ENCODE data around the gene KCNAB2. TPM values are rescaled to one million over a fixed set of nuclear protein-coding genes. Genes with fewer than 3 reads are reported as not detected.

The KCNAB2 gene
- 4.6 TPM for polyA plus RNA-seq (ENCODE audit: insufficient read length)

- no peak for DNase-seq
These were observed at the start of gene KCNAB2 for GRCh38 chr1:6045561-6045960. Gene KCNAB2 (plus strand): TSS chr1:6045888. CDS start chr1:6051537, 5,649 bp downstream.

DNA sequence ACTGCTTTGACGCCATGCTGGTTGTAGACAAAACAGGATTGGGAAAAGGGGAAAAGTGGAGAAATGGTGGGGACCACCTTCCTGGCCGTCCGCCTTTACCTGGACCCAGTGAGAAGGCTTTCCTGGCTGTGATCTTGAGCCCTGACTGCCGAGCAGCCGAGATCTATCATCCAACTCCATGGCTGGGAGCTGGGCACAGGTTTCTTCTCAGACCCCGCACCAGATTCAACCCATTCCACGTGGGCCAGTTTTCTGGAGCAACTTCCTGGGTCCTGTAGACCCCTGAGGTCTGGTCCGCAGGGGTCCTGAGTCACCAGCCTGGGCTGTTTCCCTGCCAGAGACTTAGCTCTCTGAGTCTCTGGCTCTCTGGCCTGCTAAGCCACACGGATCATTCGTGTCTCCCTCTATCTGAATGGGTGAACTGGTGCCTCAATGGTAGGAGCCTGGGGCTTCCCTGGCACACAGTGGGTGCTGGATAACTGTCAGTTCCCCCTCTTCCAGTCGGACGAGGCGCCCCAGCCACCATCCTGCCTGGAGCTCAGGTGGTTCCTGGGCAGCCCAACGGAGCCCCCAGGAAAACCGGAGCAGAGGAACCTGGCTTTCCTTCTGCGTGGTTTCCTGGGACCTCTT, 48.9 kb upstream of the KCNAB2 start:
- DNase-seq, result no peak

DNA sequence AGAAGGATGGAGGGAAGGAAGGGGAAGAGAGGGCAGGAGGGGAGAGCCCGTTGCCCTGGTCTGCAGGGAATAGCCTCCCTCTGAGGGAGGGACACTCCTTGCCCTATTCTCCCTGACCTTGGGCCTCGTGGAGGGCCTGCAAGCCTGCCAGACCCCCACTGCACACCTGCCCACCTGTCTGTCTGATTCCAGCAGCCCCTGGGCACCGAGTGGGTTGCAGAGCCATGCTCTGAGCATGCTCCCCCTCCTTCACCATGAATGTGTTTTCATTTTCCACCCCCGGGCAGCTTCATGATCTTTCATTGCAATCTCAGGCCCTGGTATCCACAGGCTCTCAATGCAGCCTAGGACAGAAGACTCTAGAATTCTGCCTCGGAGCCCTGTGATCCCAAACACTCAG, 48.4 kb upstream of the KCNAB2 start:
- DNase-seq, result no peak

DNA sequence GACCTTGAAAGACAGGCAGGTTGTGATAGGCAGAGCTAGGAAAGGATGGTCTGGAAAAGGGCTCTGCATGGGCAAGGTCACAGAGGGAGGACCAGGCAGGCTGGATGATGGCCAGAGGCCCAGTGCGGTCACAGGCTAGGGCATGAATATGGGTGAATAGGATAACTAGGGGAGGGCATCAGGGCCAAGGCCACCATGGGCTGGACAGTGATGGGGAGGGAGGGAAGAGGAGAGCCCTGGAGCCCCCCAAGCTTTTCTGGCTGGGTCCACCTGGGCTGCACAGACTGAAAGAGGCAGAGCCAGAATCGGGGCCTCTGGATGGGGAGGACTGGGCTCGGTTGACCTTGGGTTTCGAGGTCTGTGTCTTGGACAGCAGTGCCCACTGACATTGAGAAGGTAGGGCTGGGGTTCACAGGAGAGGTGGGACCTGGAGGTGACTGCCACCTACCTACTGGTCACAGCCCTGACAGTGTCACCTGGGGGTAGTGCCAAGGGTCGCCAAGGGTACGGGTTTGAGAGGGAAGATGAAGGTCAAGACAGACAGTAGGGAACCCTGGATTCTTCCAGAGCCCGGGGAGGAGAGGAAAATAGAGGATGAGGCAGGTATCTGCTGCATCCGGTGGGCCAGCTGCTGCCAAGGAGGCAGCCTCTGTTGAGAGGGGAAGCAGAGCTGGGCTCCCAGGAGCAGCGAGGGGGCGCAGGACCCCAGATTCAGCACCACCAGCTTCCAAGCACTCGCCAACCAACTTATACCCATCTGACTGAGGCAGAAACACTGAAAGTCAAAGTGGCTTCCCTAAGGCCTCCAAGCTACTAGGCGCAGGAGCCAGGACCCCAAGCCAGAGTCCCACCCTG, 47.4 kb upstream of the KCNAB2 start:
- no peak for DNase-seq

GRCh38 chr1:5998906-5999301, 46.8 kb upstream of the KCNAB2 start:
- no peak for DNase-seq

- DNase-seq, result no peak
These were observed 45.8 kb upstream of the KCNAB2 start for GRCh38 chr1:5999711-6000443.

GRCh38 chr1:6000444-6001288, 45.0 kb upstream of the KCNAB2 start:
- no peak for DNase-seq

GRCh38 chr1:6001992-6002576, 43.6 kb upstream of the KCNAB2 start:
- no peak for DNase-seq

GRCh38 chr1:6002714-6003501, 42.8 kb upstream of the KCNAB2 start:
- DNase-seq, result no peak

GRCh38 chr1:6003568-6004411, 41.9 kb upstream of the KCNAB2 start:
- no peak for DNase-seq

- DNase-seq, result no peak
These were observed 41.1 kb upstream of the KCNAB2 start for GRCh38 chr1:6004412-6005123.

DNA sequence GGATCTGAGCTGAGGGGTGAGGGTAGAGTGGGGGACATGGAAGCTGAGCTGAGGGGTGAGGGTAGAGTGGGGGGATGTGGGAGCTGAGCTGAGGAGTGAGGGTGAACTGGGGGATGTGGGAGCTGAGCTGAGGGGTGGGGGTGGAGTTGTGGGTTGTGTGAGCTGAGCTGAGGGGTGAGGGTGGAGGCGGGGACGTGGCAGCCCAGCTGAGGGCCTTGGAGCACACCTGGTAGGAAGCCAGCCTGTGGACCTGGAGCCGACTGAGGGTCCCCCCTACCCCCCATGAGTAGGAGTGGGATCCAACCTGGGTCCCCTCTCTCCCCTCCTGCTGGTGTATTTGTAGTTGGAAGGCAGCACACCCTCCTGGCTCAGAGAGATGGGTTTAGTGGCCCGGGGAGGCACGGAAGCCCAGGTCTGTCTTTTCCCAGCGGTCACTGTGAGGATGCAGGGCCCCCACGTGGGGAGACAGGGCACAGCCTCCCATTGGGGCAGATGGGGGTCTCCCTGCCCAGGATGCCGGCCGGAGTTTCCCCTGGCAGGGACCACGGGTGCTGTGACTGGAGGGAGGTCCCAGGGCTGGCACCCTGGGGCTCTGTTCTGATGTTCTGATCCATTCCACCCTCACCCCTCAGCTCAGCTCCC, 40.3 kb upstream of the KCNAB2 start:
- no peak for DNase-seq

DNA sequence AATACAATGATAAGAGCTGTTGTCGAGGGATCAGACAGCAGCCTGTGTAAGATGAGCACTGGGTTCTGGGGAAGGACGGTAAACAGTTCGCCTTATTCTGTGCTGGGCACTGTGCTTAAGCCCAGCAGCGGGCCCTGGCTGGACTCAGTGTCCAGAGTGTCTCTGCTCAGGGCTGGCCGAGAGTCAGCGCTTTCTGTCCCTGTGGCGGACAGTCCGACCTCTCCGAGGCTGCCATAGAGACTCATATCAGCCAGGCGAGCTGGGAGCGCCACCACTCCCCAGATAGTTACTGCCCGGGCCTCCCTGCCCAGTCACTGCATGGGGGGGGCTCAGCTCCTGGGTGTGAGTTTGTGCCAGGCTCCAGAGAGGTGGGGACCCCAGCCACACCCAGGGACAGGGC, 38.8 kb upstream of the KCNAB2 start:
- no peak for DNase-seq

GRCh38 chr1:6007318-6008083, 38.2 kb upstream of the KCNAB2 start:
- DNase-seq, result no peak

GRCh38 chr1:6008084-6008415, 37.6 kb upstream of the KCNAB2 start:
- DNase-seq, result no peak

GRCh38 chr1:6008696-6009095, 37.0 kb upstream of the KCNAB2 start:
- no peak for DNase-seq

- DNase-seq, result no peak
These were observed 36.3 kb upstream of the KCNAB2 start for GRCh38 chr1:6009120-6010040.

Measured in hindlimb muscle (tissue), 1 donor.